HG02678 (cell line): ENCODE results near the gene CREBBP.

Experiments used
- ATAC-seq: cut with Tn5 transposase; IDR thresholded peaks from one replicate; pipeline ENCODE4 v1.9.1; 2021; ENCODE audit warnings: mild to moderate bottlenecking, moderate library complexity; ENCODE audit not compliant: unreplicated experiment

Gene CREBBP

GRCh38 chr16:3856367-3857141 is 24.0 kb downstream of the CREBBP start:
- ATAC-seq: no peak

- no peak for ATAC-seq
Measured at GRCh38 chr16:3854750-3855541, 25.6 kb downstream of the CREBBP start.

- no peak for ATAC-seq
Measured at GRCh38 chr16:3850544-3850899, 30.0 kb downstream of the CREBBP start.

GRCh38 chr16:3849751-3850543 is 30.6 kb downstream of the CREBBP start:
- ATAC-seq: no peak

- ATAC-seq: no peak
Measured at GRCh38 chr16:3846595-3847091, 33.9 kb downstream of the CREBBP start.

GRCh38 chr16:3846087-3846486 is 34.4 kb downstream of the CREBBP start:
- ATAC-seq: no peak

GRCh38 chr16:3842994-3843393 is 37.5 kb downstream of the CREBBP start:
- ATAC-seq: no peak

- no peak for ATAC-seq
Measured at GRCh38 chr16:3841729-3842508, 38.6 kb downstream of the CREBBP start.

GRCh38 chr16:3839402-3840184 is 40.9 kb downstream of the CREBBP start:
- ATAC-seq: no peak

- ATAC-seq: no peak
Measured at GRCh38 chr16:3838600-3839401, 41.7 kb downstream of the CREBBP start.

GRCh38 chr16:3837851-3838586 is 42.5 kb downstream of the CREBBP start:
- ATAC-seq: no peak

- no peak for ATAC-seq
Measured at GRCh38 chr16:3836641-3837040, 43.9 kb downstream of the CREBBP start.

GRCh38 chr16:3835089-3835602 is 45.4 kb downstream of the CREBBP start:
- no peak for ATAC-seq

- ATAC-seq: no peak
Measured at GRCh38 chr16:3832668-3833067, 47.8 kb downstream of the CREBBP start.

GRCh38 chr16:3830625-3831254 is 49.8 kb downstream of the CREBBP start:
- no peak for ATAC-seq

GRCh38 chr16:3829631-3830536 is 50.6 kb downstream of the CREBBP start:
- ATAC-seq: no peak

GRCh38 chr16:3825940-3826339 is 54.6 kb downstream of the CREBBP start:
- ATAC-seq: no peak
